ENCODE data around the gene SEPTIN11.

The SEPTIN11 gene

GRCh38 chr4:76950052-76950955, 752 bp downstream of the SEPTIN11 start:
- Histone ChIP-seq H3K27ac (peak overlapping the region; percentile 55), H3K9ac (peak overlapping the region; percentile 83), H3K79me2 (ENCODE audit: insufficient read depth, low read depth) (peaks cover 44% of the 10 kb centered on the region), H4K20me1 (ENCODE audit: insufficient read depth) (no peaks in the 10 kb centered on the region; the same call in 1 of the 2 replicates), H2AFZ (ENCODE audit: low read depth) (peak overlapping the region; percentile 93), H3K4me2 (peak overlapping the region; percentile 98), H3K27me3 (ENCODE audit: insufficient read depth, low read depth) (no peaks in the 10 kb centered on the region), H3K4me1 (ENCODE audit: low read depth, poor library complexity, severe bottlenecking) (peaks cover 22% of the 10 kb centered on the region), H3K4me3 (IDR thresholded peaks at IDR 0.05; ENCODE audit: insufficient read depth, low read depth, low read length) (peak overlapping the region; percentile 51), H3K36me3 (ENCODE audit: insufficient read depth) (no peaks in the 10 kb centered on the region)
- TF ChIP-seq, protein P1, sequence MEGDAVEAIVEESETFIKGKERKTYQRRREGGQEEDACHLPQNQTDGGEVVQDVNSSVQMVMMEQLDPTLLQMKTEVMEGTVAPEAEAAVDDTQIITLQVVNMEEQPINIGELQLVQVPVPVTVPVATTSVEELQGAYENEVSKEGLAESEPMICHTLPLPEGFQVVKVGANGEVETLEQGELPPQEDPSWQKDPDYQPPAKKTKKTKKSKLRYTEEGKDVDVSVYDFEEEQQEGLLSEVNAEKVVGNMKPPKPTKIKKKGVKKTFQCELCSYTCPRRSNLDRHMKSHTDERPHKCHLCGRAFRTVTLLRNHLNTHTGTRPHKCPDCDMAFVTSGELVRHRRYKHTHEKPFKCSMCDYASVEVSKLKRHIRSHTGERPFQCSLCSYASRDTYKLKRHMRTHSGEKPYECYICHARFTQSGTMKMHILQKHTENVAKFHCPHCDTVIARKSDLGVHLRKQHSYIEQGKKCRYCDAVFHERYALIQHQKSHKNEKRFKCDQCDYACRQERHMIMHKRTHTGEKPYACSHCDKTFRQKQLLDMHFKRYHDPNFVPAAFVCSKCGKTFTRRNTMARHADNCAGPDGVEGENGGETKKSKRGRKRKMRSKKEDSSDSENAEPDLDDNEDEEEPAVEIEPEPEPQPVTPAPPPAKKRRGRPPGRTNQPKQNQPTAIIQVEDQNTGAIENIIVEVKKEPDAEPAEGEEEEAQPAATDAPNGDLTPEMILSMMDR (conservative IDR thresholded peaks at IDR 0.05; ENCODE audit: low read depth, low read length), result no peak

DNA sequence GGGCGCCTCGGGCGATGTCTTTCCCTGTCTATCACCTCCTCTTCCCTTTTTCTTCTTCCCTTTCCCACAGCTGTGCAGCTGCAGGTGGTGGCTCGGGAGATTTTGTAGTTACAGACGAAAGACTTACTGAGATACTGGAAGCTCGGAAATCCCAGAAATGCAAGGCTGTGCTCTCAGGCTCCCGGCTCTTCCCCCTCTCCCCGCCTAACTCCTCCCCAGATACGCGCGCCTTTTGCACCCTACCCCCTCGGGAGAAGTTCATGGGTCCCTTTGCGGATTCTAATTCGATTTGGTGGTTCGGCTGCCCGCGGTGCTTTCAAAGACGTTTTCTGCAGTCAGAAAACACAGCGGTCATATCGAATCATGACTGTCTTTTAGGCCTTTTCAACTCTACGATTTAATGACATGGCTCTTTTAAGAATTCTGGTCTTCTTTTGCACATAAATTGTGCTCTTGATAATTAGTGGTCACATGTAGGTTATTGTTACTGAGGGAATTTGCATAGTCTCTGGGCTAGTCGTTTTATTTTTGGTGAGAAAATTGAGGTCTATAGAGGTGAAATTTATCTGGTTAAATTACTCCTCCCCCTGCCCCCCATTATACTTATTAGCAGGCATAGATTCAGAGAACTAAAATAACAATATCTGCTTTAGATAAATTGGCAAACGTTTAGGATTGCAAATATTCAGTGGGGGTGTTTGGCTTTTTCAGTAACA, 1.6 kb downstream of the SEPTIN11 start:
- Histone ChIP-seq H4K20me1 (ENCODE audit: insufficient read depth) (no peaks in the 10 kb centered on the region; the same call in 1 of the 2 replicates), H3K4me3 (IDR thresholded peaks at IDR 0.05; ENCODE audit: insufficient read depth, low read depth, low read length) (no peak overlapping the region), H3K27me3 (ENCODE audit: insufficient read depth, low read depth) (no peaks in the 10 kb centered on the region), H3K4me2 (peak overlapping the region; percentile 98), H3K4me1 (ENCODE audit: low read depth, poor library complexity, severe bottlenecking) (peaks cover 22% of the 10 kb centered on the region), H3K27ac (peak overlapping the region; percentile 55), H3K9ac (peak overlapping the region; percentile 83), H3K79me2 (ENCODE audit: insufficient read depth, low read depth) (peaks cover 52% of the 10 kb centered on the region), H3K36me3 (ENCODE audit: insufficient read depth) (no peaks in the 10 kb centered on the region), H2AFZ (ENCODE audit: low read depth) (peak overlapping the region; percentile 93)
- TF ChIP-seq, protein P1 (conservative IDR thresholded peaks at IDR 0.05; ENCODE audit: low read depth, low read length), result no peak

GRCh38 chr4:76951672-76952010, 2.1 kb downstream of the SEPTIN11 start:
- Histone ChIP-seq H3K9ac (peak overlapping the region; percentile 83; the same call in 1 of the 2 replicates), H4K20me1 (ENCODE audit: insufficient read depth) (no peaks in the 10 kb centered on the region; the same call in 1 of the 2 replicates), H2AFZ (ENCODE audit: low read depth) (no peak overlapping the region), H3K27me3 (ENCODE audit: insufficient read depth, low read depth) (no peaks in the 10 kb centered on the region), H3K4me2 (peak overlapping the region; percentile 98), H3K4me3 (IDR thresholded peaks at IDR 0.05; ENCODE audit: insufficient read depth, low read depth, low read length) (no peak overlapping the region), H3K79me2 (ENCODE audit: insufficient read depth, low read depth) (peaks cover 56% of the 10 kb centered on the region), H3K36me3 (ENCODE audit: insufficient read depth) (no peaks in the 10 kb centered on the region), H3K27ac (peak overlapping the region; percentile 55; the same call in 1 of the 2 replicates), H3K4me1 (ENCODE audit: low read depth, poor library complexity, severe bottlenecking) (peaks cover 22% of the 10 kb centered on the region)
- TF ChIP-seq, protein P1 (conservative IDR thresholded peaks at IDR 0.05; ENCODE audit: low read depth, low read length), result no peak

DNA sequence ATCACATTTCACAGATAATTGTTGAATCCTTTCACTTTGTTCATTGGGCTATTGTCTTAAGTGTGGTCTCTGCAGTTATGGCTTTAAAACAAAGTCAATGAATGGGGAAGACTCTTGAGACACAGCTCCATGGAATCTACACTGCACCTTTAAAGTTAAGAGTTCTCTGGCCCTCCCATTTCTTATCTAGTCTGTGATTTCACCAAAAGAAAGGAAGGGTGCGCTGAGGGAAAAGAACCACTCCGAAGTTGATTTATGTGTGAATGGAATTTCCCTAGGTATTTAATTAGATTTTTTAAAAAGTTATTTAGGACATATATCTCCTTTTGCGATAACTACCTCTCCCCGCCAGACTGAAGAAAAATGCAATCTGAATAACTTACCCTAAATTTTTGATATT, 2.5 kb downstream of the SEPTIN11 start:
- peaks cover 56% of the 10 kb centered on the region for H3K79me2 ChIP-seq (ENCODE audit: insufficient read depth, low read depth)
- H4K20me1 ChIP-seq (ENCODE audit: insufficient read depth), result no peaks in the 10 kb centered on the region; the same call in 1 of the 2 replicates
- no peak overlapping the region for H3K4me3 ChIP-seq (IDR thresholded peaks at IDR 0.05; ENCODE audit: insufficient read depth, low read depth, low read length)
- TF ChIP-seq, protein P1 (conservative IDR thresholded peaks at IDR 0.05; ENCODE audit: low read depth, low read length), result no peak
- H3K4me2 ChIP-seq, result peak overlapping the region; percentile 98
- H2AFZ ChIP-seq (ENCODE audit: low read depth), result no peak overlapping the region
- no peaks in the 10 kb centered on the region for H3K36me3 ChIP-seq (ENCODE audit: insufficient read depth)
- H3K9ac ChIP-seq, result no peak overlapping the region
- H3K27me3 ChIP-seq (ENCODE audit: insufficient read depth, low read depth), result no peaks in the 10 kb centered on the region
- no peak overlapping the region for H3K27ac ChIP-seq
- peaks cover 22% of the 10 kb centered on the region for H3K4me1 ChIP-seq (ENCODE audit: low read depth, poor library complexity, severe bottlenecking)
